Upper lobe of left lung (tissue), 4 donors: ENCODE data around the gene NSD2.

ENCODE experiments used
- CTCF ChIP-seq, 6 experiments: fragments of 450-650 bp in 4 of 6; fragments of 200-600 bp in 2 of 6; sonication (generic) in 2 of 6; IDR thresholded peaks; one replicate each; pipeline ENCODE4 v1.5.1; 2016 to 2019; ENCODE audit warnings: antibody characterized with exemption in 6 of 6
- POLR2A ChIP-seq, 4 donors: fragments of 450-650 bp; IDR thresholded peaks; one replicate each; pipeline ENCODE4 v1.5.1; 2016 to 2017; ENCODE audit warnings: antibody characterized with exemption in 4 of 4, mild to moderate bottlenecking in 2 of 4
- POLR2AphosphoS5 ChIP-seq, 2 donors: sonication (generic); formaldehyde crosslinking; IDR thresholded peaks; one replicate each; pipeline ENCODE4 v1.5.1; 2017; ENCODE audit warnings: antibody characterized with exemption in 2 of 2

DNA sequence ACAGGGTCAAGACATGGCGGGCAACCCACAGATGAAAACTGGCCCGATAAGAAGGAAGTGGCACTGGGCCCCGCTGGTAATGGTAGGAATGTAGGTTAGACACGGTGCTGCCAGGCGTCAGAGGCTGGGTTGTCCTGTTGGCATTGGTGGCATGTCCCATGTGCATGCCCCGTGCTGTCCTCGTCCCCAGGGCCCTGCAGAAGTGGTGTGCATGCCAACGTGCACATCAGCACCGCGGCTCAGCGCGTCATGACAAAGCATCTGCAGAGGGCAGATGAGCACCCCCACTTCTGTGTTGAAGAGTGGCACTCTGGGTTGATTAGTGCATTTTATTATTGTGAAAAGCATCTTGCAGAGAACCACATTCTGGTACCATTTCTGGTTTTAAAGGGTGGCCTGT is 102.0 kb downstream of the NSD2 start:
- TF ChIP-seq CTCF (IDR thresholded peaks at IDR 0.05) (no peak), POLR2AphosphoS5 (IDR thresholded peaks at IDR 0.05) (no peak), POLR2A (IDR thresholded peaks at IDR 0.05) (no peak)
